Activated CD4-positive, alpha-beta T cell treated with anti-CD3 and anti-CD28 coated beads for 48 hours (primary cell): ENCODE results near the gene NSUN5.
"Not testable (repeated sequence)": the region's sequence is repeated elsewhere in the genome, so short reads cannot be mapped to it uniquely, and the experiment has no call there.

Experiments
- DNase-seq: peaks from one replicate; pipeline ENCODE4 v3.0.0-alpha.2; 2020

Gene NSUN5

GRCh38 chr7:73308665-73309214, at the start of gene NSUN5:
Gene NSUN5 (minus strand): TSS chr7:73308826. CDS start chr7:73308790, 36 bp downstream.
- peak; percentile 96 for DNase-seq

GRCh38 chr7:73356159-73356558, 47.5 kb upstream of the NSUN5 start:
- DNase-seq = no peak

- DNase-seq = no peak
Measured at GRCh38 chr7:73354821-73355220, 46.2 kb upstream of the NSUN5 start.

- DNase-seq = no peak
Measured at GRCh38 chr7:73354196-73354595, 45.6 kb upstream of the NSUN5 start.

- DNase-seq = no peak
Measured at GRCh38 chr7:73353243-73353642, 44.6 kb upstream of the NSUN5 start.

GRCh38 chr7:73352784-73353183, 44.2 kb upstream of the NSUN5 start:
- DNase-seq = no peak

GRCh38 chr7:73351447-73352167, 43.0 kb upstream of the NSUN5 start:
- DNase-seq = no peak

GRCh38 chr7:73350306-73351068, 41.9 kb upstream of the NSUN5 start:
- no peak for DNase-seq

GRCh38 chr7:73349763-73350162, 41.1 kb upstream of the NSUN5 start:
- DNase-seq = no peak

- no peak for DNase-seq
Measured at GRCh38 chr7:73345951-73346350, 37.3 kb upstream of the NSUN5 start.

GRCh38 chr7:73345538-73345937, 36.9 kb upstream of the NSUN5 start:
- DNase-seq = no peak

- DNase-seq = no peak
Measured at GRCh38 chr7:73343671-73344380, 35.2 kb upstream of the NSUN5 start.

GRCh38 chr7:73342645-73343044, 34.0 kb upstream of the NSUN5 start:
- no peak for DNase-seq

- DNase-seq = peak; percentile 20
Measured at GRCh38 chr7:73341877-73342276, 33.3 kb upstream of the NSUN5 start.

GRCh38 chr7:73340514-73340913, 31.9 kb upstream of the NSUN5 start:
- DNase-seq = no peak

GRCh38 chr7:73338321-73338720, 29.7 kb upstream of the NSUN5 start:
- no peak for DNase-seq

- no peak for DNase-seq
Measured at GRCh38 chr7:73332447-73332846, 23.8 kb upstream of the NSUN5 start.

- DNase-seq = no peak
Measured at GRCh38 chr7:73330772-73331171, 22.1 kb upstream of the NSUN5 start.

GRCh38 chr7:73329861-73330581, 21.4 kb upstream of the NSUN5 start:
- no peak for DNase-seq

- no peak for DNase-seq
Measured at GRCh38 chr7:73328696-73329095, 20.1 kb upstream of the NSUN5 start.

- not testable (repeated sequence) for DNase-seq
Measured at GRCh38 chr7:73327922-73328321, 19.3 kb upstream of the NSUN5 start, which contains the start of the genes FKBP6 and TRIM50. Gene FKBP6 (plus strand): TSS chr7:73328161. CDS start chr7:73328429, 268 bp downstream. Gene TRIM50 (minus strand): TSS chr7:73328082. CDS start chr7:73324787, 3,295 bp downstream.

GRCh38 chr7:73327449-73327848, 18.8 kb upstream of the NSUN5 start:
- DNase-seq = not testable (repeated sequence)
